GM18520 (cell line): ENCODE results near the gene PRKCB.

Source experiments
- ATAC-seq: cut with Tn5 transposase; IDR thresholded peaks from one replicate; pipeline ENCODE4 v1.9.1; 2021; ENCODE audit not compliant: unreplicated experiment

The PRKCB gene

GRCh38 chr16:24118126-24118821 is 282.5 kb downstream of the PRKCB start:
- ATAC-seq, result no peak

GRCh38 chr16:24119807-24120206 is 284.0 kb downstream of the PRKCB start:
- ATAC-seq, result no peak

- no peak for ATAC-seq
Measured at GRCh38 chr16:24123275-24123674, 287.5 kb downstream of the PRKCB start.

GRCh38 chr16:24124291-24124690 is 288.5 kb downstream of the PRKCB start:
- no peak for ATAC-seq

GRCh38 chr16:24125214-24125613 is 289.4 kb downstream of the PRKCB start:
- ATAC-seq, result no peak

GRCh38 chr16:24129412-24129918 is 293.7 kb downstream of the PRKCB start:
- ATAC-seq, result no peak

GRCh38 chr16:24130494-24131085 is 294.8 kb downstream of the PRKCB start:
- no peak for ATAC-seq

- ATAC-seq, result no peak
Measured at GRCh38 chr16:24131294-24131693, 295.5 kb downstream of the PRKCB start.

GRCh38 chr16:24132048-24132796 is 296.4 kb downstream of the PRKCB start:
- no peak for ATAC-seq

- no peak for ATAC-seq
Measured at GRCh38 chr16:24132797-24133155, 297.0 kb downstream of the PRKCB start.

- ATAC-seq, result no peak
Measured at GRCh38 chr16:24135624-24136565, 300.1 kb downstream of the PRKCB start.

GRCh38 chr16:24138024-24138423 is 302.2 kb downstream of the PRKCB start:
- ATAC-seq, result no peak

- no peak for ATAC-seq
Measured at GRCh38 chr16:24138575-24138974, 302.8 kb downstream of the PRKCB start.

- no peak for ATAC-seq
Measured at GRCh38 chr16:24139282-24139681, 303.5 kb downstream of the PRKCB start.

GRCh38 chr16:24140730-24141129 is 304.9 kb downstream of the PRKCB start:
- no peak for ATAC-seq

- ATAC-seq, result no peak
Measured at GRCh38 chr16:24141466-24141865, 305.7 kb downstream of the PRKCB start.

GRCh38 chr16:24141917-24142316 is 306.1 kb downstream of the PRKCB start:
- no peak for ATAC-seq

GRCh38 chr16:24145927-24146326 is 310.1 kb downstream of the PRKCB start:
- no peak for ATAC-seq

- no peak for ATAC-seq
Measured at GRCh38 chr16:24146518-24146917, 310.7 kb downstream of the PRKCB start.

GRCh38 chr16:24149102-24149501 is 313.3 kb downstream of the PRKCB start:
- no peak for ATAC-seq

- ATAC-seq, result no peak
Measured at GRCh38 chr16:24150282-24150681, 314.5 kb downstream of the PRKCB start.
